Stomach (tissue), 9 donors: Measurements from ENCODE around the gene SLC16A8. TPM values are rescaled to one million over a fixed set of nuclear protein-coding genes. Genes with fewer than 3 reads are reported as not detected.

Experiments used
- DNase-seq, 2 donors: peaks; one replicate each; pipeline versions ENCODE4 v3.0.0 to v3.0.0-alpha.2; 2013 to 2019
- H3K27ac ChIP-seq, 5 donors: fragments of 200-600 bp in 4 of 5; sonication (generic) in 4 of 5; one replicate each; pipeline ENCODE4 v1.5.1; 2013 to 2019; ENCODE audit warnings: mild to moderate bottlenecking in 1 of 5, moderate library complexity in 1 of 5
- H3K27me3 ChIP-seq, 3 donors: fragments of 200-600 bp; sonication (generic); one replicate each; pipeline ENCODE4 v1.5.1; 2017 to 2019; ENCODE audit warnings: mixed run types in 1 of 3
- H3K36me3 ChIP-seq, 4 donors: fragments of 200-600 bp; sonication (generic); 1 replicate in 3 of 4; 2 replicates in 1 of 4; pipeline ENCODE4 v1.5.1; 2016 to 2019
- H3K4me1 ChIP-seq, 4 donors: fragments of 200-600 bp; sonication (generic); one replicate each; pipeline ENCODE4 v1.5.1; 2016 to 2019
- H3K4me3 ChIP-seq, 4 donors: fragments of 200-600 bp; sonication (generic) in 3 of 4; one replicate each; pipeline ENCODE4 v1.5.1; 2016 to 2019; ENCODE audit warnings: mild to moderate bottlenecking in 1 of 4
- H3K9me3 ChIP-seq, 4 donors: fragments of 200-600 bp; sonication (generic); one replicate each; pipeline ENCODE4 v1.5.1; 2016 to 2019
- EP300 ChIP-seq: sonication (generic); formaldehyde crosslinking; IDR thresholded peaks from one replicate; pipeline ENCODE4 v1.6.1; 2017; ENCODE audit warnings: antibody characterized with exemption
- POLR2A ChIP-seq, 4 donors: fragments of 450-650 bp; IDR thresholded peaks; one replicate each; pipeline ENCODE4 v1.6.1; 2016; ENCODE audit warnings: antibody characterized with exemption in 4 of 4, control low read depth in 2 of 4, mild to moderate bottlenecking in 1 of 4, moderate library complexity in 1 of 4
- POLR2AphosphoS5 ChIP-seq, 3 donors: sonication (generic); formaldehyde crosslinking; IDR thresholded peaks; one replicate each; pipeline ENCODE4 v1.6.1; 2016; ENCODE audit warnings: antibody characterized with exemption in 3 of 3
- WGBS, 5 donors: extraction: QIAGEN DNeasy Blood & Tissue Kit in 3 of 5; methylation state at CpG; one replicate each; pipeline versions ENCODE4 v1.1.5 to v1.1.7; 2013 to 2018; 5-methylcytosine and 5-hydroxymethylcytosine counted together
- intact Hi-C: fragments of 100-400 bp; cut with DNase I; formaldehyde crosslinking; loops from one replicate; pipeline ENCODE4 v1.15.1; 2023; ENCODE audit warnings: low total_unique reads
- polyA plus RNA-seq, 3 donors: library from polyadenylated mRNA; stranded (reverse); fragments of 200-250 nt; gene quantifications; one replicate each; pipeline ENCODE4 v1.2.3, GENCODE V29; 2013
- total RNA-seq, 5 donors: library from RNA; depleted of rRNA; stranded (reverse); fragments of >200 nt; gene quantifications; one replicate each; pipeline versions ENCODE4 v1.1.0 to v1.2.3, GENCODE V29; 2014 to 2016
- TF ChIP-seq, protein P1 (sequence below), 7 experiments: fragments of 450-650 bp in 4 of 7; fragments of 200-600 bp in 3 of 7; sonication (generic) in 3 of 7; IDR thresholded peaks; one replicate each; pipeline ENCODE4 v1.5.1; 2016 to 2019; ENCODE audit warnings: antibody characterized with exemption in 7 of 7, control low read depth in 2 of 7, mild to moderate bottlenecking in 1 of 7
- donor health status: healthy with polysubstance abuse.
- donor health status: Bipolar disorder and iron deficiency.
- donor health status: healthy.

The SLC16A8 gene
- total and polyA plus RNA-seq, 8 donors, result 0.48 TPM; not detected in 7

- Histone ChIP-seq H3K36me3 (no peaks in the 10 kb centered on the region), H3K27ac (no peak overlapping the region), H3K4me3 (no peak overlapping the region), H3K9me3 (no peaks in the 10 kb centered on the region), H3K4me1 (peaks cover 8 to 20% (median 19%) of the 10 kb centered on the region in 4 donors), H3K27me3 (no peaks in the 10 kb centered on the region)
- intact Hi-C loops, result no loop called here
- TF ChIP-seq POLR2AphosphoS5 (IDR thresholded peaks at IDR 0.05) (no peak), EP300 (no peak)
- TF ChIP-seq, protein P1, sequence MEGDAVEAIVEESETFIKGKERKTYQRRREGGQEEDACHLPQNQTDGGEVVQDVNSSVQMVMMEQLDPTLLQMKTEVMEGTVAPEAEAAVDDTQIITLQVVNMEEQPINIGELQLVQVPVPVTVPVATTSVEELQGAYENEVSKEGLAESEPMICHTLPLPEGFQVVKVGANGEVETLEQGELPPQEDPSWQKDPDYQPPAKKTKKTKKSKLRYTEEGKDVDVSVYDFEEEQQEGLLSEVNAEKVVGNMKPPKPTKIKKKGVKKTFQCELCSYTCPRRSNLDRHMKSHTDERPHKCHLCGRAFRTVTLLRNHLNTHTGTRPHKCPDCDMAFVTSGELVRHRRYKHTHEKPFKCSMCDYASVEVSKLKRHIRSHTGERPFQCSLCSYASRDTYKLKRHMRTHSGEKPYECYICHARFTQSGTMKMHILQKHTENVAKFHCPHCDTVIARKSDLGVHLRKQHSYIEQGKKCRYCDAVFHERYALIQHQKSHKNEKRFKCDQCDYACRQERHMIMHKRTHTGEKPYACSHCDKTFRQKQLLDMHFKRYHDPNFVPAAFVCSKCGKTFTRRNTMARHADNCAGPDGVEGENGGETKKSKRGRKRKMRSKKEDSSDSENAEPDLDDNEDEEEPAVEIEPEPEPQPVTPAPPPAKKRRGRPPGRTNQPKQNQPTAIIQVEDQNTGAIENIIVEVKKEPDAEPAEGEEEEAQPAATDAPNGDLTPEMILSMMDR (IDR thresholded peaks at IDR 0.05), result no peak
- no peak for DNase-seq
Observed at GRCh38 chr22:38029370-38029769, 54.6 kb downstream of the SLC16A8 start.

DNA sequence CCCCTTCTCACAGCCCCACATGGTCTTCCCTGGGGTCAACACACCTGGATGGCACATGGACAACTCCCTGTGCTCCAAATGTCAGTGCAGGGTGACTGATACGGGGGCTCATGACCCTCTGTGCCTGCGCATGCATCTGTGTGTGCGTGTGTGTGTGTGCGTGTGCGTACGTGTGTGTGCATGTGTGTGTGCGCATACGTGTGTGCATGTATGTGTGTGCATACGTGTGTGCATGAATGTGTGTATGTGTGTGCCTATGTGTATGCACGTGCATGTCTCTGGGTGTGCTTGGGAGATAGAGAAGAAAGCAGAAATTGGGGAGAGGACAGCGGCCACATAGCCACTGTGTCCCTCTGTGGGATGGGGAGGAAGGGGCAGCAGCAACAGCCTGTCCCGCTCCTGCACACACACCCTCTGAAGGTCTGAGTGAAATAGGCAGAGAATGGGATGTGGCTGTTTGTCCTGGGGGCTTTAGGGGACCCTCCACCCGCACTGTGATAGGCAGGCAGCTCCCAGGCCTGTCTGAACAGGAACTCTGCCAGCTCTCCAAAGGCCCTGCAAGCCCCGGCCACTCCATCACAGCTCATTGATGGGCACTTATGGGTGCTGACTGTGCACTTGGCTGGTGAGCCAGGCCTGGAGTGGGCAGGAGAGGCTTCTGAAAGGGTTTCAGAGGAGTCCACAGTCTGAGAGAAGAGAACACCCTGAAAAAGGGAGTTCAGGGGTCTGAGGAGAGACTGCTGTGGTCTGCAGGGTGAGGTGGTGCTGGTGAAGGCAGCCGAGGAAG is 55.4 kb downstream of the SLC16A8 start:
- WGBS, 5 donors, result 88 to 96% (median 92%) methylated on average over 14 to 15 of the region's 15 CpGs
- intact Hi-C loops, result no loop called here

More for the DNA sequence above, 55.4 kb downstream of the SLC16A8 start:
- TF ChIP-seq EP300 (no peak), POLR2A (IDR thresholded peaks at IDR 0.05) (no peak)
- DNase-seq, result peak in 1 of 2 donors; percentile 2
- H3K4me1 ChIP-seq, result peaks cover 0 to 11% (median 10%) of the 10 kb centered on the region in 4 donors
- no peaks in the 10 kb centered on the region for H3K9me3 ChIP-seq
- no peaks in the 10 kb centered on the region for H3K27me3 ChIP-seq
- no peak overlapping the region for H3K27ac ChIP-seq
- no peak overlapping the region for H3K4me3 ChIP-seq
- no peaks in the 10 kb centered on the region for H3K36me3 ChIP-seq

Other genes starting within 250 kb of the SLC16A8 start
- 100 to 1,000 TPM in 1 of 5 donors, 10 to 100 TPM in 3, 1 to 10 TPM in 1; 6.8 to 210 (median 18.3) TPM for gene ANKRD54, start 239.8 kb downstream of the SLC16A8 start, total RNA-seq
- gene ANKRD54, start 239.8 kb downstream of the SLC16A8 start, polyA plus RNA-seq, result 10 to 100 TPM; 12.5 to 19.0 (median 14.8) TPM
- gene EIF3L, start 234.8 kb downstream of the SLC16A8 start, total RNA-seq, result 100 to 1,000 TPM; 271 to 452 (median 385) TPM
- gene EIF3L, start 234.8 kb downstream of the SLC16A8 start, polyA plus RNA-seq, result 100 to 1,000 TPM; 254 to 657 (median 378) TPM
- gene MICALL1, start 177.9 kb downstream of the SLC16A8 start, total RNA-seq, result 100 to 1,000 TPM in 3 of 5 donors, 10 to 100 TPM in 2; 31.4 to 155 (median 112) TPM
- gene MICALL1, start 177.9 kb downstream of the SLC16A8 start, polyA plus RNA-seq, result 10 to 100 TPM; 17.7 to 55.1 (median 35.6) TPM
- not detected for gene C22orf23, start 130.6 kb downstream of the SLC16A8 start, total RNA-seq
- gene C22orf23, start 130.6 kb downstream of the SLC16A8 start, polyA plus RNA-seq, result 1 to 10 TPM in 1 of 3 donors, under 1 TPM in 2; 0.18 to 1.2 (median 0.31) TPM
- gene POLR2F, start 130.5 kb downstream of the SLC16A8 start, total RNA-seq, result 100 to 1,000 TPM in 2 of 5 donors, 10 to 100 TPM in 3; 41.5 to 145 (median 74.5) TPM
- 100 to 1,000 TPM; 139 to 149 (median 146) TPM for gene POLR2F, start 130.5 kb downstream of the SLC16A8 start, polyA plus RNA-seq
- 1 to 10 TPM in 3 of 5 donors, not detected in 2; 2.9 to 4.9 (median 4.4) TPM for gene SOX10, start 99.6 kb downstream of the SLC16A8 start, total RNA-seq
- 1 to 10 TPM; 1.7 to 3.2 (median 2.6) TPM for gene SOX10, start 99.6 kb downstream of the SLC16A8 start, polyA plus RNA-seq
- gene PICK1, start 26.8 kb downstream of the SLC16A8 start, total RNA-seq, result 10 to 100 TPM; 24.5 to 44.3 (median 28.8) TPM
- gene PICK1, start 26.8 kb downstream of the SLC16A8 start, polyA plus RNA-seq, result 10 to 100 TPM; 20.7 to 27.2 (median 21.7) TPM
- gene BAIAP2L2, start 26.5 kb upstream of the SLC16A8 start, total RNA-seq, result 100 to 1,000 TPM in 1 of 5 donors, 10 to 100 TPM in 2, 1 to 10 TPM in 2; 1.3 to 397 (median 12.2) TPM
- gene BAIAP2L2, start 26.5 kb upstream of the SLC16A8 start, polyA plus RNA-seq, result 1 to 10 TPM; 1.2 to 6.8 (median 4.0) TPM
- gene PLA2G6, start 97.6 kb upstream of the SLC16A8 start, total RNA-seq, result 10 to 100 TPM; 24.0 to 68.3 (median 30.0) TPM
- 10 to 100 TPM in 2 of 3 donors, 1 to 10 TPM in 1; 6.0 to 24.8 (median 11.8) TPM for gene PLA2G6, start 97.6 kb upstream of the SLC16A8 start, polyA plus RNA-seq
- 100 to 1,000 TPM in 2 of 5 donors, 10 to 100 TPM in 1, 1 to 10 TPM in 1, under 1 TPM in 1; 0.58 to 130 (median 58.9) TPM for gene MAFF, start 117.8 kb upstream of the SLC16A8 start, total RNA-seq
- 10 to 100 TPM; 16.0 to 65.7 (median 35.7) TPM for gene MAFF, start 117.8 kb upstream of the SLC16A8 start, polyA plus RNA-seq
- gene TMEM184B, start 188.8 kb upstream of the SLC16A8 start, total RNA-seq, result 100 to 1,000 TPM in 1 of 5 donors, 10 to 100 TPM in 4; 27.0 to 110 (median 75.9) TPM
- gene TMEM184B, start 188.8 kb upstream of the SLC16A8 start, polyA plus RNA-seq, result 10 to 100 TPM in 2 of 3 donors, 1 to 10 TPM in 1; 10.0 to 13.8 (median 10.8) TPM
- gene CSNK1E, start 233.2 kb upstream of the SLC16A8 start, total RNA-seq, result 100 to 1,000 TPM in 2 of 5 donors, 10 to 100 TPM in 3; 19.4 to 135 (median 93.9) TPM
- gene CSNK1E, start 233.2 kb upstream of the SLC16A8 start, polyA plus RNA-seq, result 10 to 100 TPM; 47.5 to 69.3 (median 66.9) TPM